GM21526 (cell line): ENCODE data around the gene COL18A1.

Source experiments
- ATAC-seq: cut with Tn5 transposase; IDR thresholded peaks from one replicate; pipeline ENCODE4 v1.9.1; 2021; ENCODE audit warnings: moderate library complexity; ENCODE audit not compliant: unreplicated experiment, low FRiP score

The COL18A1 gene

GRCh38 chr21:45562965-45563364, 158.0 kb downstream of the COL18A1 start:
- no peak for ATAC-seq
